ENCODE measurements around the gene RASGRP1.

RASGRP1 gene

GRCh38 chr15:38476120-38476519, 88.5 kb downstream of the RASGRP1 start:
- peaks cover 26% of the 10 kb centered on the region for H3K36me3 ChIP-seq (ENCODE audit: control insufficient read depth, insufficient read depth, low read length, severe bottlenecking)
- peak; percentile 29 for DNase-seq (ENCODE audit: low read depth)
- no peaks in the 10 kb centered on the region for H3K27me3 ChIP-seq (replicated peaks; ENCODE audit: control insufficient read depth, insufficient read depth, low read length)
- H3K4me1 ChIP-seq (ENCODE audit: control insufficient read depth, insufficient read depth, low read length): peaks cover 19% of the 10 kb centered on the region
- no peak overlapping the region for H3K9ac ChIP-seq (ENCODE audit: low read length)
- H3K4me3 ChIP-seq (ENCODE audit: low read length): no peak overlapping the region
- H3K9me3 ChIP-seq (ENCODE audit: control insufficient read depth, low read length): no peaks in the 10 kb centered on the region

- Histone ChIP-seq H3K9me3 (ENCODE audit: control insufficient read depth, low read length) (no peaks in the 10 kb centered on the region), H3K9ac (ENCODE audit: low read length) (no peak overlapping the region), H3K27me3 (replicated peaks; ENCODE audit: control insufficient read depth, insufficient read depth, low read length) (no peaks in the 10 kb centered on the region), H3K4me1 (ENCODE audit: control insufficient read depth, insufficient read depth, low read length) (peaks cover 19% of the 10 kb centered on the region), H3K36me3 (ENCODE audit: control insufficient read depth, insufficient read depth, low read length, severe bottlenecking) (peaks cover 26% of the 10 kb centered on the region), H3K4me3 (ENCODE audit: low read length) (no peak overlapping the region)
- DNase-seq (ENCODE audit: low read depth): no peak
Observed at GRCh38 chr15:38475361-38475760, 89.3 kb downstream of the RASGRP1 start.

GRCh38 chr15:38474155-38474757, 90.4 kb downstream of the RASGRP1 start:
- peaks cover 10% of the 10 kb centered on the region for H3K4me1 ChIP-seq (ENCODE audit: control insufficient read depth, insufficient read depth, low read length)
- H3K9ac ChIP-seq (ENCODE audit: low read length): no peak overlapping the region
- no peaks in the 10 kb centered on the region for H3K9me3 ChIP-seq (ENCODE audit: control insufficient read depth, low read length)
- no peak overlapping the region for H3K4me3 ChIP-seq (ENCODE audit: low read length)
- no peaks in the 10 kb centered on the region for H3K27me3 ChIP-seq (replicated peaks; ENCODE audit: control insufficient read depth, insufficient read depth, low read length)
- H3K36me3 ChIP-seq (ENCODE audit: control insufficient read depth, insufficient read depth, low read length, severe bottlenecking): peaks cover 26% of the 10 kb centered on the region
- peak; percentile 78 for DNase-seq (ENCODE audit: low read depth)

- Histone ChIP-seq H3K9me3 (ENCODE audit: control insufficient read depth, low read length) (no peaks in the 10 kb centered on the region), H3K36me3 (ENCODE audit: control insufficient read depth, insufficient read depth, low read length, severe bottlenecking) (peaks cover 21% of the 10 kb centered on the region), H3K4me1 (ENCODE audit: control insufficient read depth, insufficient read depth, low read length) (no peaks in the 10 kb centered on the region), H3K9ac (ENCODE audit: low read length) (no peak overlapping the region), H3K4me3 (ENCODE audit: low read length) (no peak overlapping the region), H3K27me3 (replicated peaks; ENCODE audit: control insufficient read depth, insufficient read depth, low read length) (no peaks in the 10 kb centered on the region)
- DNase-seq (ENCODE audit: low read depth): peak; percentile 13
Observed at GRCh38 chr15:38471974-38472373, 92.6 kb downstream of the RASGRP1 start.

- no peaks in the 10 kb centered on the region for H3K4me1 ChIP-seq (ENCODE audit: control insufficient read depth, insufficient read depth, low read length)
- H3K27me3 ChIP-seq (replicated peaks; ENCODE audit: control insufficient read depth, insufficient read depth, low read length): no peaks in the 10 kb centered on the region
- DNase-seq (ENCODE audit: low read depth): peak; percentile 52
- peaks cover 15% of the 10 kb centered on the region for H3K36me3 ChIP-seq (ENCODE audit: control insufficient read depth, insufficient read depth, low read length, severe bottlenecking)
- no peaks in the 10 kb centered on the region for H3K9me3 ChIP-seq (ENCODE audit: control insufficient read depth, low read length)
- no peak overlapping the region for H3K9ac ChIP-seq (ENCODE audit: low read length)
- no peak overlapping the region for H3K4me3 ChIP-seq (ENCODE audit: low read length)
Observed at GRCh38 chr15:38470816-38471215, 93.8 kb downstream of the RASGRP1 start.

GRCh38 chr15:38464675-38465074, 99.9 kb downstream of the RASGRP1 start:
- H3K9me3 ChIP-seq (ENCODE audit: control insufficient read depth, low read length): no peaks in the 10 kb centered on the region
- H3K4me3 ChIP-seq (ENCODE audit: low read length): no peak overlapping the region
- no peak for DNase-seq (ENCODE audit: low read depth)
- no peaks in the 10 kb centered on the region for H3K4me1 ChIP-seq (ENCODE audit: control insufficient read depth, insufficient read depth, low read length)
- no peaks in the 10 kb centered on the region for H3K27me3 ChIP-seq (replicated peaks; ENCODE audit: control insufficient read depth, insufficient read depth, low read length)
- no peaks in the 10 kb centered on the region for H3K36me3 ChIP-seq (ENCODE audit: control insufficient read depth, insufficient read depth, low read length, severe bottlenecking)
- H3K9ac ChIP-seq (ENCODE audit: low read length): no peak overlapping the region

- H3K27me3 ChIP-seq (replicated peaks; ENCODE audit: control insufficient read depth, insufficient read depth, low read length): no peaks in the 10 kb centered on the region
- DNase-seq (ENCODE audit: low read depth): no peak
- no peaks in the 10 kb centered on the region for H3K4me1 ChIP-seq (ENCODE audit: control insufficient read depth, insufficient read depth, low read length)
- no peak overlapping the region for H3K4me3 ChIP-seq (ENCODE audit: low read length)
- no peak overlapping the region for H3K9ac ChIP-seq (ENCODE audit: low read length)
- no peaks in the 10 kb centered on the region for H3K36me3 ChIP-seq (ENCODE audit: control insufficient read depth, insufficient read depth, low read length, severe bottlenecking)
- no peaks in the 10 kb centered on the region for H3K9me3 ChIP-seq (ENCODE audit: control insufficient read depth, low read length)
Observed at GRCh38 chr15:38463893-38464292, 100.7 kb downstream of the RASGRP1 start.

- H3K27me3 ChIP-seq (replicated peaks; ENCODE audit: control insufficient read depth, insufficient read depth, low read length): no peaks in the 10 kb centered on the region
- DNase-seq (ENCODE audit: low read depth): peak; percentile 59
- no peaks in the 10 kb centered on the region for H3K36me3 ChIP-seq (ENCODE audit: control insufficient read depth, insufficient read depth, low read length, severe bottlenecking)
- H3K4me3 ChIP-seq (ENCODE audit: low read length): no peak overlapping the region
- no peaks in the 10 kb centered on the region for H3K9me3 ChIP-seq (ENCODE audit: control insufficient read depth, low read length)
- H3K4me1 ChIP-seq (ENCODE audit: control insufficient read depth, insufficient read depth, low read length): no peaks in the 10 kb centered on the region
- no peak overlapping the region for H3K9ac ChIP-seq (ENCODE audit: low read length)
Observed at GRCh38 chr15:38461066-38461833, 103.4 kb downstream of the RASGRP1 start.

GRCh38 chr15:38460543-38460942, 104.1 kb downstream of the RASGRP1 start:
- Histone ChIP-seq H3K36me3 (ENCODE audit: control insufficient read depth, insufficient read depth, low read length, severe bottlenecking) (no peaks in the 10 kb centered on the region), H3K27me3 (replicated peaks; ENCODE audit: control insufficient read depth, insufficient read depth, low read length) (no peaks in the 10 kb centered on the region), H3K9ac (ENCODE audit: low read length) (no peak overlapping the region), H3K4me1 (ENCODE audit: control insufficient read depth, insufficient read depth, low read length) (peaks cover 3% of the 10 kb centered on the region), H3K4me3 (ENCODE audit: low read length) (no peak overlapping the region), H3K9me3 (ENCODE audit: control insufficient read depth, low read length) (no peaks in the 10 kb centered on the region)
- no peak for DNase-seq (ENCODE audit: low read depth)

GRCh38 chr15:38459480-38459879, 105.1 kb downstream of the RASGRP1 start:
- Histone ChIP-seq H3K36me3 (ENCODE audit: control insufficient read depth, insufficient read depth, low read length, severe bottlenecking) (no peaks in the 10 kb centered on the region), H3K9me3 (ENCODE audit: control insufficient read depth, low read length) (no peaks in the 10 kb centered on the region), H3K4me1 (ENCODE audit: control insufficient read depth, insufficient read depth, low read length) (peaks cover 10% of the 10 kb centered on the region), H3K9ac (ENCODE audit: low read length) (no peak overlapping the region), H3K4me3 (ENCODE audit: low read length) (no peak overlapping the region), H3K27me3 (replicated peaks; ENCODE audit: control insufficient read depth, insufficient read depth, low read length) (no peaks in the 10 kb centered on the region)
- no peak for DNase-seq (ENCODE audit: low read depth)

- Histone ChIP-seq H3K4me1 (ENCODE audit: control insufficient read depth, insufficient read depth, low read length) (peaks cover 10% of the 10 kb centered on the region), H3K4me3 (ENCODE audit: low read length) (no peak overlapping the region), H3K36me3 (ENCODE audit: control insufficient read depth, insufficient read depth, low read length, severe bottlenecking) (no peaks in the 10 kb centered on the region), H3K9ac (ENCODE audit: low read length) (no peak overlapping the region), H3K9me3 (ENCODE audit: control insufficient read depth, low read length) (no peaks in the 10 kb centered on the region), H3K27me3 (replicated peaks; ENCODE audit: control insufficient read depth, insufficient read depth, low read length) (no peaks in the 10 kb centered on the region)
- no peak for DNase-seq (ENCODE audit: low read depth)
Observed at GRCh38 chr15:38458646-38459045, 106.0 kb downstream of the RASGRP1 start.
